ENCODE data around the gene DNAH8.

- TF ChIP-seq CTCF (conservative IDR thresholded peaks at IDR 0.05) (no peak), EZH2 (IDR thresholded peaks at IDR 0.05; ENCODE audit: low read depth) (no peak)
Measured at GRCh38 chr6:39058471-39059147, 343.5 kb downstream of the DNAH8 start.

Data from PC-9 (cell line).